DMS79 treated with DMSO at 0.1 percent for 48 hours (cell line): ENCODE data around the gene CYLD.

Experiments
- DNase-seq: peaks from one replicate; lab custom pipeline; 2025; lab: John Stamatoyannopoulos, UW

The CYLD gene

DNA sequence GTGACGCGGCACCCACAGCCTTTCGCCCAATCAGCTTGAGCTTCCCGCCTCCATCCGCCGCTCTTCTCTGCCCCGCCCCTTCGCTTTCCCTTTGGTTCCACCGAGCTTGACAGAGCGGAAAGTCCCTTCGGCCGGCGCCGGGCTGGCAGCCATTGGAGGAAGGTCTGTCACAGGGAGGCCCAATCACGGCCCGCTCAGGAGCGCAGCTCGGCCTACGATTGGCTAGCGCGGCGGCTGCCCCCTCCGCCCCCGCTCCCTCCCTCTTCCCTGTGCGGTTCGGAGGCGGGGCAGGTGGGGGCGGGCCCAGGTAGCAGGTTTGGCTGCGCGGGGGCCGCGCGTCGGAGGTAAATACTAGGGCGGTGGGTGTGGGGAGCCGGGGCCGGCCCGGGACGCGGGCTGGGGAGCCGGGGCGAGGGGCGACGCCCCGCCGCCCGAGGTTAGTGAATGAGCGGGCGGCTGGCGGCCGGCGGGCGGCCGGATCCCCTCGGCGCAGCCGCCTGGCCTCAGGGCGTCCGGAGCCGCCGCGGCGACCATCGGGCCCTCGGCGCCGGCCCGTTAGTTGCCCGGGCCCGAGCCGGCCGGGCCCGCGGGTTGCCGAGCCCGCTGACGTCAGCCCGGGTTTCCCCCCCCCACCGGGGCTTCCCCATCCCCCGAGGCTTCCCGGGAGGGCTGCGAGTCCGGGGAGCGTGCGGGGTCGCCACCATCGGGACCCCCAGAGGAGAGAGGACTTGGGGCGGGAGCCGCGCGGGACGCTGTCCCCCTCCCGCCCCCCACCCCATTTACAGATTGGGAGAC lies at the start of gene CYLD:
TSS of gene CYLD (plus strand) at position 306 of the 795 bp plus-strand sequence. CDS start 7,613 bp downstream, outside the sequence.
- DNase-seq, result peak; percentile 85

DNA sequence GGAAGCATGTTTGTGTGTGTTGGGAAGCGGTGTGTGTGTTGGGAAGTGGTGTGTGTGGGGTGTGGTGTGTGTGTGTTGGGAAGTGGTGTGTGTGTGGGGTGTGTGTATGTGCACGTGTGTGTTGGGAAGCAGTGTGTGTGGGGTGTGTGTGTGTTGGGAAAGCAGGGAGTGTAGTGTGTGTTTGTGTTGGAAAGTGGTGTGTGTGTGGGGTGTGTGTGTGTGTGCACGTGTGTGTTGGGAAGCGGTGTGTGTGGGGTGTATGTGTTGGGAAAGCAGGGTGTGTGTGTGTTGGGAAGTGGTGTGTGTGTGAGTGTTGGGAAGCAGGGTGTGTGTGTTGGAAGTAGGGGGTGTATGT lies 49.3 kb upstream of the CYLD start:
- DNase-seq, result no peak

DNA sequence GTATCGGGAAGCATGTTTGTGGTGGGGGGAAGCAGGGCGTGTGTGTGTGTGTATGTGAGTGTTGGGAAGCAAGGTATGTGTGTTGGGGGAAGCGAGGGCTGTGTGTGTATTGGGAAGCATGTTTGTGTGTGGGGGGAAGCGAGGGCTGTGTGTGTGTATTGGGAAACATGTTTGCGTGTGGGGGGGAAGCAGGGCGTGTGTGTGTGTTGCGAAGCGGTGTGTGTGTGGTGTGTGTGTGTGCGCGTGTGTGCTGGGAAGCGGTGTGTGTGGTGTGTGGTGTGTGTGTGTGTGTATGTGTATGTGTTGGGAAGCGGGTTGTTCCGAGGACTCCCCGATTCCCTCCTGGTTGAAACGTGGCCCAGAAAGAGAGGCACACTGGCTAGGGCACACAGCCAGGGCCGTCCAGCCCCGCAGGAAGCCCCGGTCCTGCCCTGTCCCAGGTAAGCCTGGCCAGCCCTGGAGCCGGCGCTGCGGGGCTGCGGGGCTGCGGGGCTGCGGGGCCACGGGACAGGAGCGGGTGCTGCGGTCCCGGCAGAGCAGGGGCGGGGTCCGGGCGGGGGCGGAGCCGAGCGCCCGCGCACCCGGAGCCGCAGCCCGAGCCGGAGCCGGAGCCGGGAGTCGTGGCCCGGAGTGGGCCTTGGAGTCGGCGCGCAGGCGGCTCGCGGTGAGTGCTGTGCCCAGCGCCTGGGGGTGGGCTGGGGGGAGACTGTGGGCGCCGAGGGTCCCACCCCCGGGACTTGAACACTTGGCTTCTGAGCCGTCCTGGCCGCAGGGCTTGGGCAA lies 48.7 kb upstream of the CYLD start, which contains the start of gene NOD2:
TSS of gene NOD2 (plus strand) at position 608 of the 783 bp plus-strand sequence. CDS start 5,890 bp downstream, outside the sequence.
- DNase-seq, result no peak

DNA sequence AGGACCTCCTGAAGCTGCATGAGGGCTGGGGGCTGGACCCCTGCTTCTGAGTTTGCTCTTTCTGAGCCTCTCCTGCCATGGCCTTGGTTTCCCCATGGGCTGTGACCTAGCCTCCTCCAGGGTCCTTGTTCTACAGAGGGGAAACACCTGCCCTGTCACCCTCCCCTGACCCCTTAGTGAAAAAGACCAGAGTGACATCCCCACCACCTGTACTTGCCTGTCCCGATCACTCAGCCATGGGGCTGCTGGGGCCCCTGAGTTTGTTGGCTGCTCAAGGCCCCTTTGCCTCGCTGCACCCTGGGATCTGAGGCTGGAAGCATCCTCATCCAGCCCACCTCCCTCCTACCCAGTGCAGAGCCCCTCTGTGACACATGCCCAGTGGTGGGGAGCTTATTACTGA lies 47.7 kb upstream of the CYLD start:
- no peak for DNase-seq

DNA sequence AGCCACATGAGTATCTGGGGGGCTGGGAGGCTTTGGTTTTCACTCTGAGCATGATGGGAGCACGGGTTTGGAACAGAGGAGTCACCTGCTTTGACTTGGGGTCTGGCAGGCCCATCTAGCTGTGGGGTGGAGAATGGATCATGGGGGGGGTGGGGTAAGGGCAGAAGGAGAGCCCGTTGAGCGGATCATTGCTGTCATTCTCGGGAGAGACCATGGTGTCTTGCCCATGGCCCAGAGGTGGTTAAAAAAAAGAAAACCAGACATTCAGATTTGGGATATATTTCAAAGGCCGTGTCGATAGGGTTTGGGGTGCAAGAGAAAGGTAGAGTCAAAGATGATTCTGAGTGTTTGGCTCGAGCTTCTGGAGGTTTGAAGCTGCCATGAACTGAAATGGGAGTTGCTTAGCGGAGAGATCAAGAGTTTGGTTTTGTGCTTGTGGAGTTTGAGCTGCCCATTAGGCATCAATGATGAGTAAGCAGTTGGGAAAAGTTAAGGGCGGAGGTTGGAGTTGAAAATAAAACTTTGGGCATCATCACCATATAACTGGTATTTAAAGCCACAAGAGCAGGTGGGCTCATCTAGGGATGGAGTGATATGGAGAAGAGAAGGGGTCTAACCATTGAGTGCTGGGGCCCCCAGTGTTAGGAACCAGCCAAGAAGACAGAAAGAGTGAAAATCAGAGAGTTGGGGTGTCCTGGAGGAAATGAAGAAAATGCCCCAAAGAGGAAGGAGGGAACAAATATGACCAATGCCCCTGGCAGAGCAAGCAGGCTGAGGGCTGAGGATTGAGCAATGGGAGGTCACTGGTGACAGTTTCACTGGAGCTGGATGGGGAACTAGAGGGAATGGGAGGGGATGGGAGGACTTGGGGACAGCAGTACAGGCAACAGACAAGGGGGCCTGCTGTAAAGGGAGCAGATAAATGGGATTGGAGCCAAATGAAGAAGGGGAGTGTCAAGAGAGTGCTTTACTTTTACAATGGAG lies 46.6 kb upstream of the CYLD start:
- no peak for DNase-seq

DNA sequence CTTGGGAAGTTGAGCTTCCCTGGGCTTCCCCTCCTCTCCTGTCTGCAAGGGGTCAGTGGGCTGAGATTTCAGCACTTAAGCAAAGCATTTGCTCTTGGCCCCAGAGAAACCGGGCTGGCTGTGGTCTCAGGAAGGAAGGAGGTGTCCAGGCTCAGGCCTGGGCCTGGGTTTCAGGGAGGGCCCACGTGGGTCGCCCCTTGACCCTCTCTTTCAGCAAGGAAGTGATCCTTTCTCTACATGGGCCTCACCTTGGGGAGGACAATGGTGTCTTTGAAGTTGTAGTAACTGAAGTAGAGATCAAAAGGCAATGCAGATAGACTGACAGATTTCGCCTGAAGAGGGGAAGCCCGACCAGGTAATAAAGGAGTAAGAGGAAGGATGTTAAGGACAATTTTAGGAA lies 45.8 kb upstream of the CYLD start:
- no peak for DNase-seq

DNA sequence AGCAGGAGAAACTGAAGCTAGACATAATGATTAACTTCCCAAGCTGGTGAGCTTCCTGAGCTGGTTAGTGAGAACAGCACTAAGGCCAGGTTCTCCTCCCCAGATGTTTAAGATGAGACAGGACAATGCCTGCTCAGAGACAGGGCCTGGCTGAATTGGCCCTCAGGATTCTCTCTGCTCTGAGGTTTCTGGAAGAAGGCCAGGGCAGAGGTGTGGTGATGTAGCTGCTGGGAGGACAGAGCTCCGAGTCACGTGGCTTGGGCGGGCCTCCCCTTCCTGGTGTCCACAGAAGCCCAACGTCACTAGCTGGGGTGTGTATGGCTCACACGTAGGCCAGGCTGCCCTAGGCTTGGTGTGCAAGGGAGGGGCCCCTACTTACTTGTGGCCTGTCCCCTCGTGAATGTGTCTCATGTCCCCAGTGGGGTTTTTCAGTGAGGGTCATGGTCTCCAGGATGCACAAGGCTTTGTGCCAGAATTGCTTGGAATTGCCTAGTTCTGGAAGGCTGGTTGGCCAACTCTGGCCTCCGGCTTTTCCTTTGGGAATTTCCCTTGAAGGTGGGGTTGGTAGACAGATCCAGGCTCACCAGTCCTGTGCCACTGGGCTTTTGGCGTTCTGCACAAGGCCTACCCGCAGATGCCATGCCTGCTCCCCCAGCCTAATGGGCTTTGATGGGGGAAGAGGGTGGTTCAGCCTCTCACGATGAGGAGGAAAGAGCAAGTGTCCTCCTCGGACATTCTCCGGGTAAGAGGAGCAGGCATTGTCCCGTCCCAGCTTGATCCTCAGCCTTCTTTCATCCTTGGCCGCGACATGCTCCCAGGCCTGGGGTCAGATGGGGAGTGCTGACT lies 45.1 kb upstream of the CYLD start:
- no peak for DNase-seq

DNA sequence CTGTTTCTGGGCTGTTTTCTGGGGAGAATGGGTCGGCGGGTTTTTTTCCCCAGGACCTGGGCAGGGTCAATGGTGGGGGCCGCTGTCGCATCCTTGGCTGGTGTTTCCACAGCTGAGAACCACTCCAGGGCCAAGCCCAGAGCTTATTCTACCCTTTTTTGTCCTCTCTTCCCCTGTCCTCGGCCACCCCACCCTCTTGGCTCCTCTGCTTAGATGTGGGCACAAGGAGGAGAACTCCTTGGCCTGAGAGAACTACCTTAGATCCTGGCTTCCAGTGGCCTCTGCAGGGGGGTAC lies 44.5 kb upstream of the CYLD start:
- no peak for DNase-seq

DNA sequence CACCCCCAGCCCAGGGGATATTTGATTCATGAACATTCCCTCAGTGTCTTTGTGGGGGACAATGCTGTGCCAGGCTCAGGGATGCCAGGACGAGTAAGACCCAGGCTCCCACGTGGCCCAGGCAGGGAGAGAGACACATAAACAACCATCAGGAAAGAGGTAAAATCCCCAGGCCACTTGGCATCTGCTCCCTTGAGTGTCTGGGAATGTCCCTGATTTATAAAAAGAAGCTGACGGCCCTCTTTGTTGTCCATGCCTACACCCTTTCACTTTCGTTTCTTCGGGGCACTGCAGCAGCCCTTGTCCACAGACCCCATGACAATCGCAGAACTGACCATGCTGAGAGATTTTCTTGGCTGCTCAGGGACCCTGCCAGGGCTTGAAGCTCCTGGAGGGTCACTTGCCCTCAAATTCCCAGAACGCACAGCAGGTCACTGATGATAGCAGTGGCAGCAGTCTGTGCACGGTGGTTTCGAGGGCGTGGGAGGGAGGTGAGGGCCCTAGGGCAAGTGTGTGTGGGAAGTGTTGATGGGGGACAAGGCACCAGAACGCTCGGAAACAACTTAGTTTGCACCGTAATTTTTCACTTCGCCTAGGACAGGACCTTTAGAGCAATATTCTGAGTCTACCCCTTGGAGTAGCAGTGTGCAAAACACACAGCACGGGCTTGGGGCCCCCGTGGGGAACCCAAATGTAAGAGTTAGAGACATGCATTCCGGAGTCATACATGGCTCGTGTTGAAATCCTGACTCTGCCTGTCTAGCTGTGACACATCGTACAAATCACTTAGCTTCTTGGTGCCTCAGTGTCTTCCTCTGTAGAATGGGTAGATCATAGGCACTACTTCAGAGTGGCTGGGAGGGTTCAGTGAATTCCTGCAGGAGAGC lies 43.8 kb upstream of the CYLD start:
- no peak for DNase-seq

DNA sequence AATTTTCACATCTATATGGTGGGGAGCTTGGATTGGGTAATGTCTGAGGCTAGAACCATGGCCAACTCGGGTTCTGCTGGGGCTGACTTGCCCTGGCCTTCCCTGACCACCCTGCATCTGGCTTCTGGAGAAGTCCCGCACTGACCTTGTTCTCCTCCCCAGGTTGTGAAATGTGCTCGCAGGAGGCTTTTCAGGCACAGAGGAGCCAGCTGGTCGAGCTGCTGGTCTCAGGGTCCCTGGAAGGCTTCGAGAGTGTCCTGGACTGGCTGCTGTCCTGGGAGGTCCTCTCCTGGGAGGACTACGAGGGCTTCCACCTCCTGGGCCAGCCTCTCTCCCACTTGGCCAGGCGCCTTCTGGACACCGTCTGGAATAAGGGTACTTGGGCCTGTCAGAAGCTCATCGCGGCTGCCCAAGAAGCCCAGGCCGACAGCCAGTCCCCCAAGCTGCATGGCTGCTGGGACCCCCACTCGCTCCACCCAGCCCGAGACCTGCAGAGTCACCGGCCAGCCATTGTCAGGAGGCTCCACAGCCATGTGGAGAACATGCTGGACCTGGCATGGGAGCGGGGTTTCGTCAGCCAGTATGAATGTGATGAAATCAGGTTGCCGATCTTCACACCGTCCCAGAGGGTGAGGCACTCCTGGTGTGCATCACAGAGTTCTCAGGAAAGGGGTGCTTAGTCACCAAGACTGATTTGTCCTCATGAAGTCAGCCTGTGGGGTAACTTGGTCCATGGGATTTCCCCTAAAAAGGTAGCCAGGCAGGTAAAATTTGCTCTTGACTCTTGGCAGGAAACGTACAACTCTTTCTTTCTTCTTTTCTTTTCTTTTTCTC lies 42.3 kb upstream of the CYLD start:
- no peak for DNase-seq

DNA sequence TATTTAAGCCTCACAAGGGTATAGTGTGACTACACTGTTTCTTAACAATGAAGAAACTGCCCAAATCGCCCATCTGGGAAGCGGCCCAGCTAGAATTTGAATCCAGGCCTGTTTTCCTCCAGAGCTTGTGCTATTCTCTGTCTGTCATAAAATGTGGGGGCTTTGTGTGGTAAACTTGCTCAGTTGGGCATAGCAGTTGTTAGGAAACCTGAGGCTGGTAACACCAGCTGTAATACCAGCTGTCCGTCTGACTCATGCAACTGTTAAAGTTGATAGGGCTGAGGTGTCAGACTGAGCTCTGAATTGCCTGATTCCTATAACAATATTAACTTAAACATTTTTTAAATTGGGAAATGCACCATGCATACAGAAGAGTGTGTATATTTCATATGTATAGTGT lies 39.2 kb upstream of the CYLD start:
- no peak for DNase-seq

DNA sequence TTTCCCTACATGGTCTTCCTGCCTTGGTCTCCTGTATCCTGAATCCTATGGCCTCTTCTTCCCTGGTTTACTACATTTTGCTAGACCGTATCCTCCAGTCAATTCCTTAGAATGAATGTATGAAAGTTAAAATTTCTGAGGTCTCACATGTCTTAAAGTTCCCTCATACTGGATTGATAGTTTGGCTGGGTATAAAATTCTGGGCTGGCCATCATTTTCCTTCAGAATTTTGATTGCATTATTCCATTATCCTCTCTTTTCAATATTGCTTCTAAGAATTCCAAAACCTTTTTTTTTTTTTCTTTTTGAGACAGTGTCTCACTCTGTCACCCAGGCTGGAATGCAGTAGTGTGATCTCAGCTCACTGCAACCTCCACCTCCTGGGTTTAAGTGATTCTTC lies 37.6 kb upstream of the CYLD start:
- DNase-seq, result no peak

DNA sequence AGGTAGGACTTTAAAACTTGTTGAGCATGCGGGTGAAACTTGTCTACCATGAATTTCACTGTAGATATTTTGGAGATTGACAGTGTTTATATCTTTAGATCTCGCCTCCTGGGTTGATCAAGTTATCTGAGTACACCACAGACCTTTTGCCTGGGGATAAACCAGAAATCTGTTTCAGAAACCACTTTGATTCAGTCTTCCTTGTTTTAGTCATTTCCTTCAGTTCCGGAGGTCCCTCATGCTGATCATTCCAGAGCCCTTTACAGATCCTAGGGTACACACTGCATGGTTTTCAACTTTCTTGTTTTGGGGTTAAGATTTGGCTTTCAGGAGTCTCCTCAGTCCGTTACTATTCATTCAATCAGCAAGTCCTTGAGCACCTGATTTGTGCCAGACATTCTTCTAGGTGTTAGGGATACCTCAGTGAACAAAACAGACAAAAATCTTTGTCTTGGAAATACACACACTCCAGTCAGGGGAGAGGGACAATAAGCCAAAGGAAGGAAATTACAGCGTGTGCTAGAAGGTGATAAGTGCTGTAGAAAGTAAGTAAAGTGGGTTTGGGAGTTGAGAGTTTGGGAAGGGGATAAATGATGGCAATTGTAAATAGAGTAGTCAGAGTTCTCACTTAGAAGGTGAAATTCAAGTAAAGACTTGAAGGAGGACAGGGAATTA lies 36.3 kb upstream of the CYLD start:
- no peak for DNase-seq

DNA sequence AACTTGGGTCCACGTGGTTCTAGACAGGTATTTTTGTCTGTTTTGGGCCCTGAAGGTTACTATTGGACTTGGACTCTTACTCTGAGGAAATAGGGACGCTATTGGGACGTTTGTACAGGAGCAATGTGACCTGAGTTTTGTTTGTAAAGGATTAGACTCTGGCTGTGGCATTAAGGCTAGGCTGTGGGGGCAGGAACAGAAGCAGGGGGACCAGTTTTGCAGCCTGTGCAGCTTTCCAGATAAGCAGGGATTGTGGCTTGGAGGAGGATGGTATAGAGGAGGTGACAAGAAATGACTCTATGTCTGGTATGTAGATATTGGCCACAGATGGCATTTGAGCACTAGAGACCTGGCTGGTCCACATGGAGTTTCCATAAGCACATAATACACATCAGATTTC lies 35.6 kb upstream of the CYLD start:
- DNase-seq, result no peak

DNA sequence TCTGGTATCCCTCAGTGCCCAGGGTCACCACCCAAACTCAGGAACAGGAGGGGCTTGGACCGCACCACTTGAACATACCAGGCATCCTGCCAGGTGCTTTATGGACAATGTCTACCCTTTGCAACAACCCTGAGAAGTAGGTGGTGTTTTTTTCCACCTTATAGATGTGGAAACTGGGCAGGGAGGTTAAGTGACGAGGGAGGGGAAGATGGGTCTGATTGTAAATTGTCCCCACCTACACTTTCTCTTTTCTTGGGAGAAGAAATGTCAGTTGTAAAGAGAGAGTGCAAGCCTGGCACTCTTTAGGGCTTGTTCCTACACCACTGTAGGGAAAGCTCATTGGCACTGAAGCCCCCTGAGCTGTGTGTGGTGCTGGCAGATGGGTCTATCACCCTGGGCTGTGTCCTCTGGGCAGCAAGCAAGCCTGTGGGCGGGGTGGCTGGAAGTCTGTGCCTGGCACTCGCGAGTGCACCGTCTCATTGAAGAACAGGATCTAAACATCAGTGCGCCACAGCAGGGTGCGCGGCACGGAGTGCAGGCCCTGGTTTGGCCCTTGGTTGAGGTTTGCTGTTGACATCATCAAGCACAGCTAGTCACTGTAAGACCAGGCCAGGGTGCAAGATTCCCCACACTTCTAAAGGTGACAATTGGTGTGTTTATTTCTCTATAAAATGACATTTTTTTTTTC lies 33.4 kb upstream of the CYLD start:
- no peak for DNase-seq

DNA sequence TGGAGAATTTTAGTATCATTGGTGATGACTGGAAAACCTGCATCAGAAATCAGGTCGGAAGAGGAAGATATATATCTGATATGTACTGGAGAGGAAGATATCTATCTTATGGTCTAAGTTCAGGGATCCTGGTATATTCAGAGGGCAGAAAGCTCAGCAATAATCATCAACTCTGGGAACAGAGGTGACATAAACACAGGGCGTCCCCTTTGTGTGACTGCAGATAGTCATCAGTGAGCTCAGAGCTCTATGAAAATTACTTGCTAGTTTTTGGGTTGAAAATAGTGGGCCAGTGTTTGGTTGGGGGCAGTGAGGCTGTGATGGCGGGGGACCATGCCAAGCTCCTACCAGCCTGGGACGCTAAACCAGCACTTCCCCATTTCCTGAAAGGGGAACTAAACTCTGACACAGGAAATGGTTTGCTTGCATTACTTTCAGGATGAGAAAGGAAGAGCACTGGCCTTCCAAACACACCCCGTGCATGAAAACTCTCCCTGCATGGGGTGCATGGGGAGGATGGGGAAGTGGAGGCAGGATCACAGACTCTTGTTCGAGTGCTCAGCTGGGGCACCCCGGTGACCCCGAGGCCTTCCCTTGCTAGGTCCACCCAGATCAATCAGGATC lies 32.7 kb upstream of the CYLD start:
- DNase-seq, result no peak

DNA sequence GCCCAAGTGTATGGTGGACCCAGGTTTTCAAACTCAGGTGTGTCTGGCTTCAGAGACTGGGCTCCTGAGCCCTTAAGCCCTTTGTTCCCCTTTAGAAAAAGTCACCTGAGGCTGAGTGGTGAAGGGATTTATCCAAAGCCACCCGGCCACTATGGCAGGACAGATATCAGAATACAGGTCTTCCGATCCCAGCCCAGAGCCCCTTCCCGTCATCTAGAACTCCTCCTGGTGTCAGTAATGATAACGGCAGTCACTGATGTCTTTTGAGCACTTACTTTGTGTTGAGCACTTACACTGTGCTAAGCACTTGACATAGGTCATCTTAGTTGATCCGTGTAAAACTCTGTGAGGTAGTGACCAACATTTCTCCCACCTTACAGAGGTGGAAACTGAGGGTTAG lies 31.9 kb upstream of the CYLD start:
- DNase-seq, result no peak

DNA sequence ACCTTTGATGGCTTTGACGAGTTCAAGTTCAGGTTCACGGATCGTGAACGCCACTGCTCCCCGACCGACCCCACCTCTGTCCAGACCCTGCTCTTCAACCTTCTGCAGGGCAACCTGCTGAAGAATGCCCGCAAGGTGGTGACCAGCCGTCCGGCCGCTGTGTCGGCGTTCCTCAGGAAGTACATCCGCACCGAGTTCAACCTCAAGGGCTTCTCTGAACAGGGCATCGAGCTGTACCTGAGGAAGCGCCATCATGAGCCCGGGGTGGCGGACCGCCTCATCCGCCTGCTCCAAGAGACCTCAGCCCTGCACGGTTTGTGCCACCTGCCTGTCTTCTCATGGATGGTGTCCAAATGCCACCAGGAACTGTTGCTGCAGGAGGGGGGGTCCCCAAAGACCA lies 30.8 kb upstream of the CYLD start:
- DNase-seq, result no peak
